Measurements from ENCODE around the gene SON. TPM values are rescaled to one million over a fixed set of nuclear protein-coding genes. Genes with fewer than 3 reads are reported as not detected.
"Not testable (repeated sequence)": the region's sequence is repeated elsewhere in the genome, so short reads cannot be mapped to it uniquely, and the experiment has no call there.

Gene SON
- total RNA-seq, 1 experiment from 2014 or later, result 328 TPM

GRCh38 chr21:33496345-33496744 lies 46.5 kb upstream of the SON start:
- TF ChIP-seq CTCF (conservative IDR thresholded peaks at IDR 0.05; ENCODE audit: low read depth, low read length), result no peak
- H3K27ac ChIP-seq (ENCODE audit: low read depth, low read length, poor library complexity, severe bottlenecking), result no peak overlapping the region
- H3K9me3 ChIP-seq (ENCODE audit: low read depth, low read length, poor library complexity, severe bottlenecking), result no peaks in the 10 kb centered on the region
- H3K4me3 ChIP-seq (ENCODE audit: low read depth, low read length, poor library complexity, severe bottlenecking), result no peak overlapping the region
- H3K36me3 ChIP-seq (ENCODE audit: insufficient read depth, low read length, poor library complexity, severe bottlenecking), result no peaks in the 10 kb centered on the region
- intact Hi-C loops (cut with micrococcal nuclease; ENCODE audit: unreplicated experiment), result no loop called here
- POLR2A ChIA-PET (ENCODE audit: low non-redundant PET), result interaction anchor here (0.6 kb wide), 1 partner anchor 605 kb away, joined by 3 read pairs; no protein-coding TSS in a partner anchor
- BruUV-seq (replicated peaks), result no TSS peak
- no peak for DNase-seq (ENCODE audit: low spot score)
- CTCF ChIA-PET, result no interaction called here
- H3K4me1 ChIP-seq (ENCODE audit: insufficient read depth, low read length, poor library complexity, severe bottlenecking), result no peaks in the 10 kb centered on the region
- H3K27me3 ChIP-seq (replicated peaks; ENCODE audit: insufficient read depth, low read depth, low read length, poor library complexity), result no peaks in the 10 kb centered on the region

GRCh38 chr21:33505833-33506232 lies 37.0 kb upstream of the SON start:
- H3K9me3 ChIP-seq (ENCODE audit: low read depth, low read length, poor library complexity, severe bottlenecking), result no peaks in the 10 kb centered on the region
- ChIA-PET CTCF (interaction anchor here (0.6 kb wide), 1 partner anchor 75 kb away, joined by 3 read pairs; no protein-coding TSS in a partner anchor), POLR2A (ENCODE audit: low non-redundant PET) (no interaction called here)
- no peaks in the 10 kb centered on the region for H3K27me3 ChIP-seq (replicated peaks; ENCODE audit: insufficient read depth, low read depth, low read length, poor library complexity)
- no peaks in the 10 kb centered on the region for H3K4me1 ChIP-seq (ENCODE audit: insufficient read depth, low read length, poor library complexity, severe bottlenecking)
- no TSS peak for BruUV-seq (replicated peaks)
- intact Hi-C loops (cut with micrococcal nuclease; ENCODE audit: unreplicated experiment), result no loop called here
- DNase-seq (ENCODE audit: low spot score), result no peak
- no peak for TF ChIP-seq EZH2 (IDR thresholded peaks at IDR 0.05; ENCODE audit: borderline replicate concordance, low read depth, low read length, poor library complexity, severe bottlenecking)
- TF ChIP-seq CTCF (conservative IDR thresholded peaks at IDR 0.05; ENCODE audit: low read depth, low read length), result no peak
- no peak overlapping the region for H3K27ac ChIP-seq (ENCODE audit: low read depth, low read length, poor library complexity, severe bottlenecking)
- peaks cover 62% of the 10 kb centered on the region for H3K36me3 ChIP-seq (ENCODE audit: insufficient read depth, low read length, poor library complexity, severe bottlenecking)
- no peak overlapping the region for H3K4me3 ChIP-seq (ENCODE audit: low read depth, low read length, poor library complexity, severe bottlenecking)

GRCh38 chr21:33507003-33507402 lies 35.8 kb upstream of the SON start:
- BruUV-seq (replicated peaks); POLR2A ChIA-PET (ENCODE audit: low non-redundant PET); H3K27ac ChIP-seq (ENCODE audit: low read depth, low read length, poor library complexity, severe bottlenecking); intact Hi-C loops (cut with micrococcal nuclease; ENCODE audit: unreplicated experiment); CTCF ChIA-PET; H3K4me3 ChIP-seq (ENCODE audit: low read depth, low read length, poor library complexity, severe bottlenecking); H3K4me1 ChIP-seq (ENCODE audit: insufficient read depth, low read length, poor library complexity, severe bottlenecking); H3K27me3 ChIP-seq (replicated peaks; ENCODE audit: insufficient read depth, low read depth, low read length, poor library complexity); DNase-seq (ENCODE audit: low spot score); H3K9me3 ChIP-seq (ENCODE audit: low read depth, low read length, poor library complexity, severe bottlenecking): not testable (repeated sequence)
- H3K36me3 ChIP-seq (ENCODE audit: insufficient read depth, low read length, poor library complexity, severe bottlenecking), result peaks cover 73% of the 10 kb centered on the region

GRCh38 chr21:33510826-33511225 lies 32.0 kb upstream of the SON start:
- peaks cover 82% of the 10 kb centered on the region for H3K36me3 ChIP-seq (ENCODE audit: insufficient read depth, low read length, poor library complexity, severe bottlenecking)
- no TSS peak for BruUV-seq (replicated peaks)
- ChIA-PET CTCF (no interaction called here), POLR2A (ENCODE audit: low non-redundant PET) (no interaction called here)
- H3K27me3 ChIP-seq (replicated peaks; ENCODE audit: insufficient read depth, low read depth, low read length, poor library complexity), result no peaks in the 10 kb centered on the region
- no peak overlapping the region for H3K27ac ChIP-seq (ENCODE audit: low read depth, low read length, poor library complexity, severe bottlenecking)
- H3K9me3 ChIP-seq (ENCODE audit: low read depth, low read length, poor library complexity, severe bottlenecking), result no peaks in the 10 kb centered on the region
- no peak for DNase-seq (ENCODE audit: low spot score)
- H3K4me3 ChIP-seq (ENCODE audit: low read depth, low read length, poor library complexity, severe bottlenecking), result no peak overlapping the region
- no peaks in the 10 kb centered on the region for H3K4me1 ChIP-seq (ENCODE audit: insufficient read depth, low read length, poor library complexity, severe bottlenecking)
- TF ChIP-seq EZH2 (IDR thresholded peaks at IDR 0.05; ENCODE audit: borderline replicate concordance, low read depth, low read length, poor library complexity, severe bottlenecking) (no peak), CTCF (conservative IDR thresholded peaks at IDR 0.05; ENCODE audit: low read depth, low read length) (no peak)
- intact Hi-C loops (cut with micrococcal nuclease; ENCODE audit: unreplicated experiment), result no loop called here
